CD4-positive, alpha-beta T cell treated with Interleukin-17A for 4 hours (primary cell): ENCODE measurements around the gene MIPEP.
"Not testable (repeated sequence)": the region's sequence is repeated elsewhere in the genome, so short reads cannot be mapped to it uniquely, and the experiment has no call there.

Experiments used
- DNase-seq: peaks from one replicate; pipeline ENCODE4 v3.0.0-alpha.2; 2020; ENCODE audit warnings: mixed read lengths

MIPEP gene

DNA sequence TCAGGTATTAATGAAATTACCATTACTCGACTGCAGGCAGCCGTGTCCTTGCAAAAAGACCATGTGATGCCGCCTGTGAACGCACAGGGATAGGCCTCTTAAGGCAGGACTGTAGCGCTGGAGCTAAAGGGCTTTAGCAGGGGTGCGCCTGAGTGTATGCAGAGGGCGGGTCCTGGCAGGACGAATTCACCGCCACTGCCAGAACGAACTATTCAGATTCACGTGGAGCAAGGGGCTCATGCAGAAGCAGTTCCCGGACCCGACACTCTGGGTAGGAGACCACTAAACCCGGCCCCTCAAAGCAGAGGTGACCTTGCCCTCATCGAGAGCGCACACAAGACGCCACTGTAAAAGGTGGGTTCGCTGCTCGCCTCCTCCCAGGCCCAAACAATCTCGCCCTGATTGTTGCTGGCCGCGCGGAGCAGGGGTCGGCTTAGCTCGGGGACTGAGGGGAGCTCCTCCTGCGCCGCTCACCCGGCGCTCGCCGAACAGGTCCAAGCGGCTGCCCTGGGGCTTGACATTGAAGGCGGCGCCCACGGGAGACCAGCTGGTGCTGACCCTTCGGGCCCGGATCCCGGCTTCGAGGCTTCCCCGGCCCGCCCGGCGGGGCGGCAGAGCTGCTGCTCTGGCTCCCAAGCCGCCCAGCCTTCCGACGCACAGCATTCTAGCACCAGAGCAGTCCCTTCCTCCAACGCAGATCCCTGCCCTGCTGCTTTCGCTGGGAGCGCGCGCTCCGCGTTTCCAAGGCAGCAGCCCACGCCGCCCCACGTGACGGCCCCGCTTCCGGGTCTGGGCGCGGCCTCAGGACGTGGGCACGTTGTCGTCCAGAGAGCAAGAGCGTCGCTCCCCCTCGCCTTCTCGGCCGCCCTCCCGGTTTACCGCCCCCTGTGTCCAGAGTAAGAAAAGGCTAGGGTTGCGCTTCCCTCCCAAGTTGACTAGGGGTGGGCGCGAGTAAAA lies at the start of gene MIPEP:
Gene MIPEP, minus strand, starts transcription at position 743 of the 957 bp plus-strand sequence. Its CDS starts 80 bp downstream, at position 663.
- DNase-seq = peak; percentile 92

DNA sequence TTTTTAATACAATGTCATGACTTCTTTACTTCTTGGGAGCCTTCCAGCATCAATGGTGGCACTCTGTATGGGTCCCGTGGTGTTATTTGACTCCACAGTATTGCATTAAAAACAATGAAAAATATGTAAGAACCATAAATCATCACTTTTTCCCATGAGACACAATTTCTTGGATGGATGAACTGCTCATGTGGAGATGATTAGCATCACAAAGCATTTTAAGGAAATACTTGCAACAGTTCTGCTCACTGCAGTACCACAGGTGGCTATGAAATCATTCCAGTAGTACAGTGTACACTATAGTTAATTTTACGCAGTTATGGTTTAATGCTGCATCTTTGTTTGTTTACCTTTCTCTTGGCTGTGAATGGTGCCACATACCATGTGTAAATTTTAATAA lies 45.3 kb upstream of the MIPEP start:
- DNase-seq = no peak

DNA sequence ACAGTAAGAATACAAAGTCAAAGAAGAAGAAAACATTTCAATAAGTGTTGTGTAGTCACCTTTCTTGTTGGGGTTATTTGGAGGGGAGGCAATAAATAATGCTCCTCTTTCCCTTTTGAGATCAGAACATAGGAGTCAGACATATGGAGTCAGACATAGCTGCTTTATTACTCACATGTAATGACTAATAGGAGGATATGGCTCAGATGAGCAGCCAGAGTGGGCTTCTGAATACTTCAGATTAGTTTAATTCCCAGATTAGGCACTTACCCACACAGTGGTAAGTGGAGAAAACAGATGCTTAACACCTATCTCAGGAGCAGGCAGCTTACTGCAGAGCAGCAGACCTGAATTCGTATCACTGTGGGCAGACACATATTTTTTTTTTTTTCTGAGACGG lies 39.8 kb upstream of the MIPEP start:
- DNase-seq = no peak

DNA sequence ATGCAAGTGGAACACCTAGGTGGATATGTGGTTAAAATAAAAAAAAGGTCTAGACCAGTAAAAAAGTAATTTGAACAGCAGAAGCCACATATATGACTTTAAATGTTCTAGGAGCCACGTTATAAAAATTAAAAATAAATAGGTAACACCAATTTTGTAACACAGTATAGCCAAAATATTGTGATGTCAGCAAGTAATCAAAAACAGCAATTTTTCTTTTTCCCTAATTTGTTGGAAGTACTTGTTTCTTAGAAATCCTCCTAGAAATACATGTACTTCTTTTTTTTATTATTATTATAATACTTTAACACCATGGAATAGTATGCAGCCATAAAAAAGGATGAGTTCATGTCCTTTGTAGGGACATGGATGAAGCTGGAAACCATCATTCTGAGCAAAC lies 33.8 kb upstream of the MIPEP start:
- no peak for DNase-seq

DNA sequence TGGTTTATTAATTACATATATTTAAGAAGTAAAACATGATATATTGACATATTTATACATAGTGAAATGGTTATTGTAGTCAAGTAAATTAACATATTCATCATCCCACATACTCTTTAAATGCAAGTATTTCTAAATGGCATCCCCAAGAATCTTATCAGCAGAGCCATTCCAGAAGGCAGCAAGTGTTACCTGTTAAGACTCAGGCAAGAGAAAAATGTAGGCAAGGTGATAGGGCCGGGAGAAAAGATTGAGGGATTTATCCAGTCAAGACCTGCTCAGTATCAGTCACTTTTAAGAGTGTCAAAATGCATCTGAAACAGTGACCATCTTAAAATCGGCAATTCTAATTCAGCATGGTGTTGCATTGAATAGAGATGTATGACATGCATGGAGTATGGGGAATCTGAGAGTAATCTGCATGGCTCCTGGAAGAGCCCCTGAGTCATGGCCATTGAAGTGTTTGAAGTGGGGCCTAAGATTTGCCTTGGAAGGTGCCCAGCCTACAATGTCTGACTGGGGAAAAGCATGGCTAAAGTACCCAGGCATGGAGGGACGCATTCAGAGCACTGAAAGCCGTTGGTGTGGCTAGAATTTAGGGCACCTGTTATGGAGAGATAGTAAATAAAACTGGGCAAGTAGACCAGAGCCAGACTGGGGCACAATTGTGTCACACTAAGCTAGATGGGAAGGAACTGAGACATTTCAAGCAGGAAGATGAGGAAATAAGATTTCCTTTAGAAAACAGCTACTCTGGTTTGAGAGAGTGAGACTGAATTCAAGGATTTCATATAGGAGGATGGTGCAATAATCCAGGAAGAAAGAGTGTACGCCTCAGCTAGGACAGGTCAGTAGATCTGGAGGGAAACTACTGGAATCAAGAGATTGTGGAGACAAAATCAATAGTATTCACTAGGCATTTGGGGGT lies 33.1 kb upstream of the MIPEP start:
- DNase-seq = no peak

DNA sequence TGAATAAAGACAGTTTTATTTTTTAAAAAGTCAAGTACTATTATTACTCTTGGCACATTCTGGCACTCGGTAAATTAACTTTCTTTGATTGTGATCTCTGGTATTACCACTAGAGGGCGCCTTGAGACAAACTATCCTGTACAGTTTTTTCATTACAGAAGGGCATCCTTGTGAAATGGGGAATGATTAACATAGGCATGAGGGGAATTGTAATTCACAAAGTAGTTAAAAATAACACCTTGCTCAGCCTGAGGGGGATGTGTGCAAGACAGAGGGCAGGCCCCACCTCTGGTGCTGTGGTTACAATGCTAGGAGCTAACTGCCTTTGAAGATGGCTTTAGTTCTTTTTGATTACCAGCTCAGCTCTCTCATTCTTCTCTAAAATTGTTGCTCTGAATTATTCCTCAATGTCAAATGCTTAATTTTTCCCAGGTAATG lies 32.3 kb upstream of the MIPEP start:
- no peak for DNase-seq

DNA sequence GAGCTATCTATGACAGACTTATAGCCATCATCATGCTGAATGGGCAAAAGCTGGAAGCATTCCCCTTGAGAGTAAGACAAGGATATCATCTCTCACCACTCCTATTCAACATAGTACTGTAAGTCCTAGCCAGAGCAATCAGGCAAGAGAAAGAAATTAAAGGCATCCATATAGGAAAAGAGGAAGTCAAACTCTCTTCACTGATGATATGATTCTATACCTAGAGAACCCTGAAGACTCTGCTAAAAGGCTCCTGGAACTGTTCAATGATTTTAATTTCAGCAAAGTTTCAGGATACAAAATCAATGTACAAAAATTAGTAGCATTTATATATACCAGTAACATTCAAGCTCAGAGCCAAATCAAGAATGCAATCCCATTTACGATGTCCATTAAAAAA lies 29.8 kb upstream of the MIPEP start:
- no peak for DNase-seq

DNA sequence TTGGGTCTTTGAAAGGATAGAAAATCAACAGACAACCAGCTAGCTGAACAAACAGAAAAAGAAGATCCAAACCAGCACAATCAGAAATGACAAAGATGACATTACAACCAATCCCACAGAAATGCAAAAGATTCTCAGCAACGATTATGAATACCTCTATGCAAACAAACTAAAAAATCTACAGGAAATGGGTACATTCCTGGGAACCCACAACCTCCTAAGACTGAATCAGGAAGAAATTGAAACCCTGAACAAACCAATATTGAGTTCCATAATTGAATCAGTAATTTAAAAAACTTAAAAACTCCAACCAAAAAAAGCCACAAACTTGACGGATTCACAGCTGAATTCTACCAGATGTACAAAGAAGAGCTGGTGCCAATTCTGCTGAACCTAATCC lies 29.0 kb upstream of the MIPEP start:
- DNase-seq = no peak

DNA sequence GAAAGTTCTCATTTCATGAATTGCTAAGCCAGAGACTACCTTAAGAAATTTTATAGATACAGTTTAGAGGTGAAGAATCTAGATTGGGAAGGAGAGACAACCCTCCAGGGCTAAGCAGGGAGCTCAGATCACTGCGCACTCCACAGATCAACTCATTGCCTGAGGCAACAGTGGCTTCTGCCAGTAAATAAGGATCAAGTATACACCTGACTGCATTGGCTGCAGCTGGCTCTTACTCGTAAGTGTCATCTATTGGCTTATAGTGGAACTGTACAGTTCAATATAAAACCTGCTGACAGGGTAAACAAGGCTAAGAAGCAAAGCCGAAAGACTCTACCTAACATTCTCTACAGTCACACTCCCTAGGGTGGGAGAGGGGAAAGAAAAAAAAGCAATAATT lies 26.1 kb upstream of the MIPEP start:
- no peak for DNase-seq

DNA sequence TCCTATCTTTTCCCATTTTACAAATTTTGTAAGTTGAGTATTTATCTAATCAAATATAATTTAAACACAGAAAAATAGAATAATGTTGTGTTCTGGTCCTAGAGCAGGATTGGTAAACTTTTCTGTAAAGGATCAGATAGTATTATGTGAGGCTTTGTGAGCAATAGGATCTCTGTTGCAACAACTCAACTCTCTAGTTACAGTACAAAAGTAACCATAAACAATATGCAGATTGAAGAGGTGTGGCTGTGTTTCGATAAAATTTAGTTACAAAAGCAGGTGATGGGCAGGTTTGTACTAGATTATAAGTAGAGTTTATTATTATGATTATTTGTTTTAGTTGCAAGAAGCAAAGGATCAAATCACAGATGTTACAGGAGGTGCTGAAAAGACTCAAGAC lies 23.3 kb upstream of the MIPEP start:
- DNase-seq = no peak

DNA sequence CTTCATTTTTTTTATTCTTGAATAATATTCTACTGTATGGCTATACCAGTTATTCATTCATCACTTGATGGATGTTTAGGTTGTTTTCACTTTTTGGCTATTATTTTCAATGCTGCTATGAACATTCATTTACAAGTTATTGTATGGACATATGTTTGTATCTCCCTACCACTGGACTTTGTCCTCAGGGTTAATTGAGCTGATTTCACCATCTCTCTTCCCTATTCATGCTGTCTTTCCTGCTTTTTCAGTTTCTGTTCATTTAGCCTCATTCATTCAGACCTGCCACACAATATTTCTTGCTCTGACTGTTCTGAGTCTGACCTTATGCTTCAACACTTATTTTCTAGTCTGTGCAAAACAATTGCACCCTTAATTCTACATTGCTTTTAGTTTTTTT lies 20.4 kb upstream of the MIPEP start:
- DNase-seq = no peak

DNA sequence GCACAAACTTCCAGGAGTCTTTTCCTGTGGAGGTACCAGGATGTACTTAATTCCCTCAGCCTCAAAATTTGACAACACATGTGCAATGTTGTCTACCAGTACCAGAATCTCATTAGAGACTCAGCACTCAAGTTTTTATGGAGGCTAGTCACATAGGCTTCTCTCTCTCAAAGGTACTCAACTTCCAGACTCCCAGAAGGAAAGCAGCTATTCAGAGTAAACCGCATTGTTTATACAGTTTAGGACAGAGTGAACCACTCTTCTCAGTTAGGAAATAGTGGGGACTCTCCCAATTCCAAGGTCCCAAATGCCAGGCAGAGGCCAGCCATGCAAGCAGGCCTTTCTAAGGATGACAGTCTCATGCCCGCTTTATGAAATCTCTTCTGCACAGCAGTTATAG lies 16.6 kb upstream of the MIPEP start:
- no peak for DNase-seq

DNA sequence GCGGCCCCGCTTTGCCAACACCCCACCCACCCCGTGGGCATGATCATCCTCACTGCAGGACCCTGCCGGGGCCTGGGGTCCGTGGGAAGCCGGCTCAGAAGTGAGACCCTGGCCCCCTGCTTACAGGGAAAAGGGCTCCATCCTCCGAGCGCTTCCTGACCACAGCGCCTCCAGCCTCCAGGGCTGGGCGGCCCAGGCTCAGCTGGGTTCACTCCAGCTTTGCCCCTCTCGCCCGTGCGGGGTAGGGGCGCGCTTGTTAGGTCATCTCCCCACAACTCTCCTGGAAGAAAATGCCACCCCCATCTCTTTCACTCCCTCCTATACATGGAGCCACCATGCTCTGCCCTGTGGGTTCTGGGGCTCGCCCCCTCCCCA lies 14.7 kb upstream of the MIPEP start:
- DNase-seq = no peak

DNA sequence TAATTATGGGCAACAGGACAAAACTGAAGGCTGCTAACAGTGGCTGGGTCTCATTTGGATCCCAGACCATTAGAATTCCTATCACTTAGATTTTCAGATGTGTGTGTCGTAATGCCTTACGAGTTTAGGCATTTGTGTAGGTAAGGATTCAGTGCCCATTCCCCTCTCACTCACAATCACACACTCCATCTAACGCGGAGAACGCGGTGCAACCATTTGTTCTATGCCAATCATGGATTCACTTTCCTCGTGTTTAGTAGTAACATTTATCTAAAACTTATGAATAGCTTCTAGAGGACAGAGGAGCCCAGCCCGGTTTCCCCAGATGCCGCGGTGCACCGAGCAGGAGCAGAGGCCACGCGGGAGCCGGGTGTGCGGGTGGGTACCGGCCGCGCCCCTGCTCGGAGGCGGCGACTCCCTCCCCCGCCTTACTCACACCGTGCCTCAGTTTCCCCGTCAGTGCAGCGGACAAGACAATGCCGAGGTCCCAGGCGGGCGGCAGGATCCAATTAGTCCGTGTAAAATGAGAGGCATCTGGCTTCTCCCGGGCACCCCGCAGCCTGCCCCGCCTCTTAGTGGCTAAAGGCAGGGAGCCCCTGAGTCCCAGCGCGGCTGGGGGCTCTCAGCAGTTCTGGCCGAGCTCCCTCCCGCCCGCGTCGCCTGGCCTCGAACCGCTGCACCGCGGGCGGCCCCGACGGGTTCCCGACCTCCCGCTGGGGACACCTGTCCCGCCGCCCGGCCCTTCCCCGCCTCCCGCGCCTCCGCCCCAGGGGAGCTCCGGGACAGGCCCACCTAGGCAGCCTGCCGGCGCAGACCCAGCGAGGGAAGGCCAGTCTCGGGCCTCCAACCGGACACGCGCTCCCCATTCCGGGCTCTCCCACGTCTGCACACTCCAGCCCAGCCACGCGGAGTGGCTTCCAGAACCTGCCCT lies 14.0 kb upstream of the MIPEP start:
- DNase-seq = no peak

DNA sequence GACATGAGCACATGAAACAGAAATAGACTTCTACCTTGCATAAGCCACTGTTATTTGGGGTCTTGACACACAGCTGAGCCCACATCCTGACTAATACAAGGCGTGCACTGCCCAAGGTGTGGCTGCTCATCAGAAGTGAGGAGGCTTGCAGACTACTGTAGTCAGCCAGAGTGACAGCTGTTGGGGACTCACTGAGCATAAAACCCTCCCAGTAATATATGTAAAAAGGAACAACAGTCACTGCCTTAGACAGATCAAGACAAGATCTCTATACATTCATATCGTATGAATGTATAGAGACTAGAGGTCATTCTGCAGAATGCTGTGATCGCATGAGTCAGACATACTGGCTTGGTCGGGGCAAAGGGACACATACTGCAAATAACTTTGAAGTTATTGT lies 12.2 kb upstream of the MIPEP start:
- no peak for DNase-seq

DNA sequence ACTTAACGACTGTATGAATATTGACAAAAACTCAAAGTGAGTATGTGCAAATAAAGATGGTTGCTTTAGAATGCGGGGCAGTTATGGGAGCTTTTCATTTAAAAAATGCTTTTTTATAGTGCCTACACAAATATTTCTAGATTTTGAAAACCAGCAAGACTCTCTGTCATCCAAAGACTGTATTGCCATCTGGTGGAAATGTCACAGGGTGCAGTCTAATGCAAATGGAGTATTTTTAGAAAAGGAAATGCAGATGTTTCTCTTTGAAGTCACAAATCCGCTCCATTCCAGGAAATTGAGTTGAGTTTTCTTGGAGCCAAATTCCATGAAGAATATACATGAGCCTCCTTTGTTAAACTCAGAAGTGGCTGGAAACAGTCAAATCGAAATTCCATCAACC lies 10.4 kb upstream of the MIPEP start:
- DNase-seq = peak; percentile 42

DNA sequence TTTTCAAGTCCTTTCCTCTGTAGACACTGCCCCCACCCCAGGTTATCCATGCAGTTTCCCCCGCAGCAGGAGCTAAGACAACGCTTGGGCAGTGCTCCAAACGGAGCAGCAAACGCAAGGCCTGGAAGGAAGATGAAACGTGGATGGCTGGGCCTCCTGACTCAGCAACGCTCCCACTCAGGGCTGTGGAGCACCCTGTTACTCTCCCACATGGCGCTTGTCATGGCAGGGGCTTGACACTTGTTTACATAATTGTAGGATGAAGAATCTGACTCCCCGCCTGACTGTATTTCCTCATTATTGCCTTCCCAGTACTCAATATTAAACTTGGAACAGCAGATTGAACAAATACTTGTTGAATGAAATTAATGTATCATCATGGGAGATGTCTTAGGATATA lies 8.9 kb upstream of the MIPEP start:
- no peak for DNase-seq

DNA sequence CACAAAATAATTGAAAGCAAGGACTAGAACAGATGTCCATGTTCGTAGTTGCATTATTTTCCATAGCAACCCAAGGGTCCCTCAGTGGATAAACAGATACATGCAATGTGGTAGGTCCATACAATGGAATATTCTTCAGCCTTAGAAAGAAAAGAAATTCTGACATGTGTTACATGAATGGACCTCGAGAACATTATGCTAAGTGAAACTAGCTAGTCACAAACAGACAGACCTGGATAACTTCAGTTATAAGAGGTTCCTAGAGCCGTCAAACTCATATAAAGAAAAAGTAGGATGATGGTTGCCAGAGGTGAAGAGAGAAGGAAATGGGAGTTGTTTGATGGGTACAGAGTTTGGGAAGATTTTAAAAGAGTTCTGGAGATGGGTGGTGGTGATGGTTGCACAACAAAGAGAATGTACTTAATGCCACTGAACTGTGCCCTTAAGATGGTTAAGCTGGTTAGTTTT lies 8.3 kb upstream of the MIPEP start, which contains the start of gene C1QTNF9B:
Gene C1QTNF9B, minus strand, starts transcription at position 51 of the 468 bp plus-strand sequence.
- not testable (repeated sequence) for DNase-seq

DNA sequence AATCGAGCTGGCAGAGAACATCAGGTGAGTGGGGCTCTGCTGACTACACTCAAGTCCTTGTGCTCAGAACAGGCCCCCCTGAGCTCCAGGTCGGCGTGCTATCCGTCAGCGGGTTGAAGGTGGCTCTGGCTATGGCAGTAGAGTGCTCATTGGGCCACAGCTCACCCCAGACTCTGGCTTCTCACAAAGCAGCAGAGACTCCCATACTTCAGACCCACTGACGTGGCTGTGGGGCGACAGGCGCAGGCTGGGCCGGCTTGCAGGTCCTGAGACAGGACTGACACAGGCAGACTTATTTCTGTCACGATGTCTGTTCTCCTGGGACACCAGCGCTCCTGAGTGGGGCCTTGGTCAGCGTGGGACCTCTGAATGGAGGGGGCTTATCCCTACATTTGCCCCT lies 5.5 kb upstream of the MIPEP start:
- DNase-seq = not testable (repeated sequence)

DNA sequence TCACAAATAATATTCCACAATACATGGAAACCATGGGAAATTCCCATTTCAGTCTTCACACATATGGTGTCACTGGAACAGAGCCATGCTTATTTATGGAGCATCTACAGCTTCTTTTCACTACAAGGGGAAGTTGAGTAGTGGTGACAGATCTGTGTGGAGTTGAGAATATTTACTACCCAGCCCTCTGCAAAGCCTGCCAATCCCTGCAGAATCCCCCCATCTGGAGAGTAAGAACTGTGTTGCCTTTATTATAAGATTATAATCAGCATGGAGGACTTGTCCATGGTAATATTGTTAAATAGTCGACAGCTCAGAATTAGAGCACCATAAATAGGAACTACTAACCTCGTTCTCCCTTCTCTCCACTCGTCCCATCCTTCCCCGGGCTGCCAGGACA lies 4.6 kb upstream of the MIPEP start:
- not testable (repeated sequence) for DNase-seq

DNA sequence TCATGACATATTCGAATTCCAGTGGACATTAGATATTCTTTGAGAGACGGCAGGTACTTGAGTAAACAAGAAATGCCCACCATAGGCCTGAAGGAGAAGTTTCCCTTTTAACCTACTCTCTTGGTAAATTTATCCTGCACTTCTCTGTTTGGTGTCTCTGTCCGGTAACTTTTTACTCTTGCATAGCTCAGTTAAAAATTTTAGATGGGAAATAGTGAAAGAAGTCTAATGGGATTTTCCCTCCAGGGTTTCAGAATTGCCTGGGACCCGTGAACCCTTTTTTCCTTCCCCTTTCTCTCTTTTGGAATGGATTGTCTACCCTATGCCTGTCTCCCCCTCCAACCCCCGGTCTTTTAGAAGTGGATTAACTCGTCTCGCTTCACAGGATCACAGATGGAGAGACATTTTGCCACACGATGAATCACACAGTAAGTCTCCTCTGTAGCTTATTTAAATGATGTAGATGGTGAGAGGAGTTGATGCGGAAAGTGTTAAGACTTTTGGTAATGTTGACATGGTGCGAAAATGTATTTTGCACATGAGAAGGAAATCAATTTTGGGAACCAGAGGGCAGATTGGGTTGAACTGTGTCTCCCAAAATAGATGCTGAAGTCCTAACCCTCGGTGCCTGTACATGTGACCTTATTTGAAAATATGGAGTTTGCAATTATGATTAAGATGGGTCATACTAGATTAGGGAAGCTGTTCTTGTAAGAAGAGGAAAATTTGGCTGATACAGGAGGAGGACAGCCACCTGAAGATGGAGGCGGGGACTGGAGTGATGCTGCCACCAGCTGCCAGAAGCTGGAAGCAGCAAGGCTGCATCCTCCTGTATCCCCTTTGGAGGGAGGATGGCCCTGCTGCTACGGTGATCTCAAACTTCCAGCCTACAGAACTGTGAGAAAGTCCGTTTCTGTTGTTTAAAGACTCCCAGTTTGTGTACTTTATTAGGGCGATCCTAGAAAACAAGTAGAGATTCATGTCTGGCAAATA lies 711 bp upstream of the MIPEP start:
- no peak for DNase-seq
